Measurements from ENCODE around the gene CHD2.
"Not testable (repeated sequence)": the region's sequence is repeated elsewhere in the genome, so short reads cannot be mapped to it uniquely, and the experiment has no call there.

Gene CHD2

DNA sequence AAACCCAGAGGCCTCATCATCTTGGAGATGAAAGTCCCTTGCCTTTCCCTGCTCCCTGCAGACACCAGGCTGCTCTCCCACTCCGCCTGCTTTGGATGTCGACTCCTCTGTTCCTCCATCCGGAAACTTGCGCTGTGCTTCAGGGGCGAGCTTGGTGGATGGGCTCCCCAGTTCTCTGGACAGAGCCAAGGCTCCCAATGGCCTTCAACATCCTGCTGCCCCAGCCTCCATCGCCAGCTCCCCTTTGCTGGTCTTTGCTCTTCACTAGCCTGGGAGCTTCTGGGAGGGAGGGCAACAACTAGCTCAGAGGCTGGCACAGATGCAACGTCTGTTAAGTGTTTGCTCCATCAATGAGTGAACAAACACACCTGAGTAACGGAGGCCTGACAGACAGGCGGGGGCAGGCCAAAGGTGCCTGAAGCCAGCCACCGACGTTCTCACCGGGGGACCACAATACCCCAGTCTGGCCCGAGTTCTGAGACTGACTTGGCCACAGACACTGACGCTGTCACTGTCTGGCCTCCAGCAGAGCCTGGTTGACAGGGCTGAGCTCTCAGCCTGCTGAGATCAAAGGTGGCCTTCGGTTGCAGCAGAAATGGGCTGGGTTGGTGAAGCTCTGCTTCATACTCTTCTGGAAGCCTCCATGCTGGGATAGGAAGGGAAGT is 149.9 kb downstream of the CHD2 start:
- no peak for DNase-seq (ENCODE audit: low spot score)

DNA sequence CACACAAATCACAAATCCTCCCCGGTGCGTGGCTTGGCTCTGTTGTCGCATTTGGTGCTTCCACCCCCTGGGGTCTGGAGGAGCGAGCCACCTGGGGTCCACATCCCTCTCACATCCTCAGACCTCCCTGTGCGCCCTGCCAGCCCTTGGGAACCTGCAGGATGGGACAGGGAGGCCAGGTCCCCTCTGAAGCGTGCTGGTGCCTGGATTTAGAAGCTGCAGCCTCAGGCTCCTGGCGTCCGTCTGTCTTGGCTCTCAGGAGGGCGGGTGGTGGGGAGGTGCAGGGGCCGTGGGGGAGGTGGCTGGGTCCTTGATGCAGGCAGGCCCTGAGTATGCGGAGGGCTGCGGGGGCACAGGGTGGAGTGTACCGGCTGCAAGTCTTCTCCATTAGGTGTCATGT is 150.5 kb downstream of the CHD2 start:
- no peak for DNase-seq (ENCODE audit: low spot score)

DNA sequence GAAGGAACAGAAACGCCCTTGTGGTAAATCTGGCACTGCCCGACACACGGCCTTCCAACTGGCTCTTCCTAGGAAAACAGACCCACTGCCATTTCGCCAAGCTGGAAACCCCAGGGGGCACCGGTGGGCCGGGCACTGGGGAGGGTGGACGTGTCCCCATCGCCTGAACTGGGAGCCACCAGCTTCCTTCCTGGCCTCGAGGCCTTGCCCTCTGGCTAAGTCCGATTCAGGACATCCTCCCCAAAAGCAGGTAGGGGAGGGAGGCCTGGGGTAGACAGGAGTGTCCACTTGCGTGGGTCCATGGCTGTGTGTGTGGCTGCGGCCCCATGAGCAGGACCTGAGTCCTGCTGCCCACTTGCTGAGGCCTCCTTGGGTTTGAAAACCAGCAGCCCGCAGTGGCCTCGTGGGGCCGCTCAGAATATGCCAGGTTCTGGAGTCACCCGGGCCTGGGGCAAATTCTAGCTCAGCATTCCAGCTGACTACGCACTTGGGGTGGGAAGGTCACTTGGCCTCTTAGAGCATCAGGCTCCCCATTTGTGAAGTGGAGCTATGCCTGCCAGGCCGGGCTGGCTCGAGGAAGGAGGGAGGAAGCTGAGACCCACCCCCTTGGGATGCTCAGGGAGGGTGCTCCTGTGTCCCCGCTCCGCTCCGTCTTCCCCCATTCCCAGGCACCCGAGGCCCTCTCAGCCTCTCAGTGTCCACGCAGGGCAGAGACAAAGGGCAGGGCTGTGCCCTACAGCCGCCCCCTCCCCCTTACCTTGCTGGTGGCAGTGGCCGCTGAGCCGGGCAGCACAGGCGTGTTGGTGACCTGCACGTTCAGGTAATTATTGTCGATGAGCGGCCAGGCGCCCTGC is 151.3 kb downstream of the CHD2 start:
- no peak for DNase-seq (ENCODE audit: low spot score)

DNA sequence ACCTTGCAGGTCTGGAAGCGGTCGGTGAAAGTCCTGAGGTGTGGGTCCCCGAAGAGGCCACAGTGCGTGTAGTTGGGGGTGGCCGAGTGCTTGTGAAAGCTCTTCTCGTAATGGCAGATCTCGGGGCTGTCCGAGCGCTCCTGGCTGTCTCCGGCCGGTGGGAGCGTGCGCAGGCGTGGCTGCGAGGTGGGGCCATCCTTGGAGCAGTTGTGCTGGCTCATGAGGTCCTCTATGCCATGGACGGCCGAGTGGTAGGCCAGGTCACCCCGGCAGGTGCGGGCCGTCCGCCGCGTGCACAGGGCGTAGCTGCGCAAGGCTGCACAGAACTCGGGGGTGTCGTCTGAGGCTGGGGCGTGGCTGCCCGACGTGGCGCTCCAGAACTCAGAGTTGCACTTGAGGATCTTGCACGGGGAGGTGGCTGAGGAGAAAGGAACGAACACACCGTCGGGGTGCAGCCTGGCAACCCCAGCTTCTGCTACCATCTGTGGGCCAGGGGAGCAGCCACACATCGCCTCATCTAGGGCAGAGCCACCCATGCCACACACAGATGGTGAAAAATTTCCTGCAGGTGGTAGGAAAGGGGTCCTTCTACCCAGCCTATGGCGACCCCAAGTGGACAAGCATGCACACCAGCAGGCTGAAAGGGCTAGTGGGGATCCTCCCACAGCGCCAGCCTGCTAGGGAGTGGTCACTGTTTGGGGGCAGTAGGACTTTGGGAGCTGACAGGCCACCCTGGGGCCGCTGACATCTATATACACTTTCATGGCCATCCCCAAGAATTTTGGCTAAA is 152.2 kb downstream of the CHD2 start:
- DNase-seq (ENCODE audit: low spot score): no peak

DNA sequence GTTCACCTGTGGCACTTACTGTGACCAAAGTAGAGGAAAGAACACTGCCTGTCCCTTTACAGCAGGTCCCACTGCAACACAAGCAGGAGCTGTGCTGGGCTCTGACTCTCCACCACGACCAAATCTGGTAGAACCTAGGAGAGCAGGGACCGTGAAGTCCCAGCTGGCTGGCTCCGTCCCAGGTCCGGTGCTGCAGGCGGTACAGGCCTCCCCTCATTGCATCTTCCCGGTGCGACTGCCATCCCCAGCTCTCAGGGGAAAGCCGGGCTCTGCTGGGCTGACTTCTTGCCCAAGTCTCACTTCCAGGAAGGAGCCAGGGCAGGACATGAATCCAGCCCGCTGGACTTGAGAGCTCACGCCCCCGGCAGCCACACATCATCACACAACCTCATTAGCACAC is 155.1 kb downstream of the CHD2 start:
- no peak for DNase-seq (ENCODE audit: low spot score)

DNA sequence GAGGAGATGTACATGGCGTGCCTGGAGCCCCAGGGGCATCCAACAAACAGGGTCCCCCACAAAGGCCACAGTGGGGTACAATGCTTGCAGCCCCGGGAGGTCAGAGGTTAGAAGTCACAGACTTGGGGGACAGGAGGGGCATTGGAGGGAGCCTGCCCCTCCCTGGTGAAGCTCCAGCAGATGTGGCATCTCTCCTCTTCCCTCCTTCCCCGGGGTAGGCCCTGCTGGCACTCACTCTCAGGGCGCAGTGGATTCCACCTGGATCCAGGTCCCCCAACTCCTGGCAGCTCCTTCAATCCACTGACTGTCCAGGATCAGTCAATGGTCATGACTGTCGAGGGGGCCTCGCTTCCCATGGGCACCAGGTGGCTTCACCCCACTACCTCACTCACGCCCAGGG is 156.7 kb downstream of the CHD2 start:
- no peak for DNase-seq (ENCODE audit: low spot score)

DNA sequence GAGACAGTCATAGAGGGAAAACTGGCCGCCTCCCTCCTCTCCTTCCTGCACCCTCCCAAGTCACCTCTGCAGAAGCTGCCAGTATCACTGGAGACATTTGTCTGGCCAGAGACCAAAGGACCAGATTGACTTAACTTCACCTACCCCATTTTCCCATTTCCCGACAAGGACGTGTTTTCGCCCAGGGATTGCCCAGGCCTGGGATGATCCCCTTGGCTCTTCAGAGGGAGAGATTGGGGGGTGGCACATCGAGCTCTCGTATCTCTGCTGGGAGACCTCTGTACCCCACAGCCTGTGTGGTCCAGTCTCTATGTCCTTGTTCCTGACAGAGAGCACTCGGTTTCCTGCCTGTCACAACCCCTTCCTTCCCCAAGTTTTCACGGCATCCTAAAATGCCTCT is 157.5 kb downstream of the CHD2 start:
- DNase-seq (ENCODE audit: low spot score): no peak

DNA sequence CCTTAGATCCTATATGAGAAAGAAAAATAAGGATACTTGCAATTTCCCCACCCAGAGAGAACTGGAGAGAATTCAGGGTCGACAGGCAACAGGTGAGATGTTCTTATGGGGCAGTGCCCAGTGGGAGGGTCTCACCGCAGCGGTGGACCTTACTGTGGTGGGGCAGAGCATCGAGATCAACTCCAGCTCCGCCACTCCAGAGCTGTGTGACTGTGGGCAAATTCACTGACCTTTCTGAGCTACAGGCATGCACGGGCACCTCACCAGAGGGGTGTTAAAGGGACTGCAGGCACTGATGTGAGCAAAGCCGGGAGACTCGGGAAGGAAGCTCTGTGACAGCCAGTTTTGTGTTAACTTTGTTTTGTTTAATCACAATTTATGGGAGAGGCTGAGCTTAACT is 158.0 kb downstream of the CHD2 start:
- DNase-seq (ENCODE audit: low spot score): no peak

DNA sequence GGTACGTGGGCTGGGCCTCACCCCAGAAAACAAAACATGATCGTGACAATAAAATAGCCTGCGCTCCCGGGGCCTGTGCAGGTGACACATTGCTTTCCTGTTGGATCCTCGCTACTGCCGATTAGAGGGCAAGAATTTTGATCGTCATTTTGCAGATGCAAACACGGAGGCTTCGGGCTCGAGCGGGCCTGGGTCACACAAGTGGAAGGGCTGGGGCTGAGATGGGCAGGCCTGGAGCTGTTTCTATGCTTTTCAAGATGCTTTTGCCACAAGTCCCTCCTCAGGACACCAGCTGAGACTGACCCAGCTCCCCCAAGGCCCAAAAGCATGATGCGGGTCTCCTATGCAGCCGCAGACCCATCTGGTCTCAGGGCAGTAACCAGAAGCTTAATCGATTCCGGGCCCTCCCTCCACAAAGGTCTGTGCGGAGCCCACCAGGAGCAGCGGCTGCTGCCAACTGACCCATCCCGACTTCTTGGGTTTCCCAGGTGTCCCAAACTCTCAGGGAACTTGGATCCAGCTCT is 158.8 kb downstream of the CHD2 start:
- DNase-seq (ENCODE audit: low spot score): no peak

DNA sequence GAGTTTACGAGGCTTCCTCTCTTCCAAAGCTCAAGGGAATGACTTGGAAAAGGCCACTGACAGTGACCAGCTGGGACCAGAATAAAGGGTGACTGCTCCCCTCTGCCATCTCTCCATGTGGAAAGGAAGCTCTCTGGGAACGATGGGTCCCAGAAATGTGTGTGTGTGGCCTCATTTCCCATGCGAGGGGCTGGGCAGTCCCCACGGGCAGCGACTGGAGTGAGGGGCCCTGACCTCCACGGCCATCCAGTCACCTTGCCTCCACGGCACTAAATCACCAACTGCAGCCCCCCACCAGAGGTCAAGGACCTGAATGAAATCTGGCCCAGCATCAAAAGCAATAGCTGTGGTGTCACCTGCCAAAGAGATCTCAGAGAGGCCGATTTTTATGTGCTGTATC is 159.3 kb downstream of the CHD2 start:
- DNase-seq (ENCODE audit: low spot score): no peak

DNA sequence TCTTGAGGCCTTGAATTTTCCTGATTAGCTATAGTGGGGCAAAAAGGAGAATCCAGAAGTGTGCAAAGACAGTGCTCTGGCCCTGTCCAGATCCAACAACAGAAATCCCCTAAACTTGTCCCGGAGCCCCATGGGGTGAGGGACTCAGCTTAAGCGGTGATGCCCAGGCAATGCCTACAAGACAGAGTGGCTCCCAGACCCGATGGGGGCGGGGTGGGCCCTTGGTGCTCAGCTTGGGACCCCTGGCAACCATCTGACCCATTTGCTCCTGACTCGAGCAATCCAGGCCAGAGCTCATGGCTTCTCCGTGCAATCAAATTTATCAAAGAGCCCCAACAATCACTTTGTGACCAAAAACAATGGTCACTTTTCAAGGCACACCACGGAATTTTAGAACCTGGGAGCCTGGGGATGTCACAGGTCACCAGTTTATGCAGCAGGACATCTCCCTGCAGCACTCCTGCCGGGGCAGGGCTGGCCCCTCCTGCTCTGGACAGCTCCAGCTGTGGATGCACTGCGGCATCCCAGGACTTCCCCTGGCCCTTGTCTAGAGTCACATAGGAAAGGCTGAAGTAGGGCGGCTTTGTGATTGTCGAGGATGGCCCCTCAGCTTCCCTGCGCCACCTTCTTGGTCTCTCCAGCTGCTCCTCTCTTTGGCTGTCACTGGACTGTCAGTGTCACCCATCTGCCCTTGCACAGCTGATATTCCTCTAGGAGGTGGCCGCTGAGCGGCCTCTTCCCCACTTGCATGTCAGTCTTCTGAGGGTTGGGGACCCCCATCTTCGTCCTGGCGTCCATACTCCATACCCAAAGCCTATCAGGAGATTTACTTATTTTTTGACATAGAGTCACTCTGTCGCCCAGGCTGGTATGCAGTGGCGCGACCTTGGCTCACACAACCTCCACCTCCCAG is 160.5 kb downstream of the CHD2 start:
- no peak for DNase-seq (ENCODE audit: low spot score)

DNA sequence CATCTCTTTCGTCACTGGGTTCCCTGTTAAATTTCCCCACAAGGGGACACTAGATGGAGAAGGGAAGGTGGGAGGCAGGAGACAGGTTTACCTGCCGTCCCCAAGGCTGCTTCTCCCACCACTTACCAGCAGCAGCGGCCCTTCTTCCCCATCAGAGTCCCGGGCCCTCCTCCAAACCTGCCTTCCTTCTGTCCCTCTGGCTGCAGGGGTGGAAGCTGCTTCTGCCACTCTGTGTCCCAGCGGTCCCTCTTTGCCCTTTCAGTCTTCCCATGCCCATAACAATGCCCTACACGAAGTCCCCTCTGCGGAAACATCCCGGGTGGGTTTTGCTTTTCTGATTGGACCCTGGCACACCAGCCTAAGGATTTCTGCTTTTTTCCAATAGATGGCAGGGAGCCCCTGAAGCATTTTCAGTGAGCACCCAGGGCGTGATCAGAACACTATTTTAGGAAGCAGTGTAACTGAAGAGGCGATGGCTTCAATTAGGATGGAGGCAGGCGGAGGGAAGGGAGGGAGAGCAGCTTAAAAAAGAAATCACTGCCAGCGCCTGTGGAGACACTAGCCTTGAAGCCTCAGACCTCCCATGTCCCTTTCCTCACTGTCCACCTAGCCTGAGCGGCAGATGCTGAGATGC is 162.6 kb downstream of the CHD2 start:
- DNase-seq (ENCODE audit: low spot score): not testable (repeated sequence)

DNA sequence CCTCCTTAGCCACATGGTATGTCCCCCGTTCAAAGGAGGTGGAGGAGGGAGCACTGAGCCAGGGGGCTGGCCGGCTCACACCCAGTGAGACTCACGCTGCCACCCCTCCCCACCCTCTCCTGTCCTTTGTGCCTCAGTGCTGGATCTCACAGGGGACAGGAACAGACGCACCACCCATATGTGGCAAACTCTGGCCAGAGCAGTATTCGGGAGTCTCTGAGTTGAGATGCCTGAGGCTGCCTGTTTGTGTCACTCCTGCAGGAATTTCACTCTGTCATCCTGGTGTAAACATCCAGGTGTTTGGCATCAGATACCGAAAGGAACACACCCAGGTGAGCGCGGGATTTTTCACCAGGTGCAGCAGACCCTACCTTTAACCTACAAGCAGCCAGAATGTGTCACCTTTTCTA is 163.1 kb downstream of the CHD2 start:
- DNase-seq (ENCODE audit: low spot score): no peak

DNA sequence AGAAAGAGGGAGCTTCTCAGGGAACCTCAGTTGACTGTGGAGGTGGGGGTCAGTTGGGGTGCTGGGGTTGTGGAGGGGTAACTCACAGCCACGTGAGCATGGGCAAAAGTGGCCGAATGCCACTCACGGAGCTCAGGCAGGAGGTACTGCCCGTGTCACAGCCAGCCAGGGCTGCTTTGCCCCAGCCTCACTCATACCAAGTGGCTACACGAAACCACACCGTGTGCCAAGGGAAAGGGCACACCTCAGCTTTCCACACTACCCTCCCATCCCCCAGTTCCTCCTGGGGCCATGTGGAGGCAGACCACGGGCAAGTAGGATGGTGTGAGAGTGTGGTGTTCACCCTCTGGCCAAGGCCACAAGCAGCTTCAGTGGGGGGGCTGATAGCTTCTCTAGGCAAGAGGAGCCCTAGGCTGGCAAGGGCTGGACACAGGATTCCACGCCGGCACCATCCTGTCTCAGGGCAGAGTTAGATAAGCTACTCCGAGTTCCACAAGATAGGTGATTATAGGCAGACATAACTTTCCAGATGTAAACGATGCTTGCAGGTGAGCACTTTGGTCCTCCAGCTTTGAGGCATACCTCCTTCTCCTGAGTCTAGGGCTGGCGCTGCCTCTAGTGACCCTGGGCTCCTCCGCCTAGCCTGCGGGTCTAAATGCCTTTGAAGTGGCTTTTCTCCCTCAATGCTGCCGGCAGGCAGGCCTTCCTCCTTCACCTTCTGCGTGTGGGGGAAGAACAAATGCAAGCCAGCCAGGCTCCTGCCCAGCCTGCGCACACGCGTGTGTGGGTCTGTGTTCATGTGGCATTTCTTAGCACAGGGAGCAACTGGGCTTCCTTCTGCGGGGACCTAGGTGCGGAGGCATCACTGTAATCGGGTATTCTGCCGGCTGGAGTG is 163.9 kb downstream of the CHD2 start:
- no peak for DNase-seq (ENCODE audit: low spot score)

DNA sequence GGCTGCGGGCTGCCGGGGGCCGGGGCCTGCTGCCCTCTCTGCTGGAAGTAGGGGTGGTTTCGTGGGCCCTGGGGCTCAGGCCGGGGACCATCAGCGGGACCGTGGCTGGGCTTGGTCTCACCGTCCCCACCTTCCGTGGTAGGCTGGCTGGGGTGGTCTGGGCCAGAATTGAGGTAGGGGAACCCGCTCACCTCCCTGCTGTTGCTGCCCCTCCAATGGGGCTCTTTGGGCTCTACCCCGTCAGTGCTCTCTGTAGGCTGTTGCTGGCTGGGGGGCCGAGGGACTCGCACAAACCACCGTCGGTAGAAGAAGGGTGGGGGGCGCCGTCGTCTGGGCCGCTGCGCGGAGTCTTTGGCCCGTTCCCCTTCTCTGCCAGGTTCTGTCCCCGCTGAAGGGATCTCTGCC is 165.5 kb downstream of the CHD2 start:
- no peak for DNase-seq (ENCODE audit: low spot score)

DNA sequence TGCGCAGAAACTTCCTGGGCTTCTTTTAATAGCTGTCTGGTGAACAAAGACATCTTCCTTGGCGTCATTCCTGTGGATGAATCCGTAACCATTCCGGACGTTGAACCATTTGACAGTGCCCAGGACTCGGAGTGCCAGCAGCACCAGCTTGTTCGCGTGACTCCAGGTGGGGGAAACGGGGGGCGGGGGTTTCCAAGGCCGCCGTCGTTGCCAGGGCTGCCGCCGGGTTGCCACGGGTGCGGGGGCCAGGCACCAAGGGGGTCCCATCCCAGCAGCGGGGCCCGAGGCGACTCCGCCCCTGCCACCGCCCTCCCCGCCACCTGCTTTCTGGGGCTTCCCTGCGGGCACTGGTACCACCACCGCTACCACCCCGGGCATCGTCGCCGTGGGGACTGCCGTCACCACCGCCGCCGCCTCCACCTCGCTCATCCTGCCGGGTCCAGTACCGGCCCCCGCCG is 166.1 kb downstream of the CHD2 start:
- no peak for DNase-seq (ENCODE audit: low spot score)

DNA sequence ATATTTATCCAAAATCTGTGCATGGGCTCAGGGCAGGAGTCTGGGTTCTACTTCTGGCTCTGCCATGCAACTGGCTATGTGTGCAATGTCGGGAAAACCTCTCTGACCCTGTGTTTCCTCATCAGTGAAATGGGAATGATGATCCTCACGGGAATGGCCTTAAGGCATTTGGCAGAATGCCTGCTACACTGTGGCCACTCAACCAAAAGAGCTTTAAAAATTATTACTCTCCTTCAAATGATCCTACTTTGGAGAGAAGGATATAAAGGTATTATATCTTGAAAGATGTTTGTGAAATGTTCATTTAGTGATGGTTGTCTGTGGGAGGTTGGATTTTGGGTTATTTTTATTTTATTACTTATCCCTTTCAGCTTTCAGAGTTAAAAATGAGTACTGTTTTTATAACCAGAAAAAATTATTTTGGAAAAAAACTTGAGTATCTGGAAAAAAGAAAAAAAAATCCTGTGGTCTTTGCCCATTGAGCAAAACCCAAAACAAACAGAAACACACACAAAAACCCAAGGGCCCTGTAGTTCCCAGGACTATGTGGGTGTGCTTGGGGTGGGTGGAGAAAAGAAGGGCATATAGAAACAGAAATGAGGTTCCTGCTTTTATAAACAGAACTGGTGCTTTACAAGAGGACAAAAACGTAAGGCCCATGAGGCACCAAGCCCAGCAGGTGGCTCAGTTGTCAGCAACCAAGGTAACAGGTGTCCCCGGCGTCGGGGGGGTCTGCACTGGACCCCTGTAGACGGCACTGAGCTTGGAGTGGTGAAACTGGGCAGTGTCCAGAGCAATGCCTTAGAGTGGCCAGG is 166.9 kb downstream of the CHD2 start:
- no peak for DNase-seq (ENCODE audit: low spot score)

DNA sequence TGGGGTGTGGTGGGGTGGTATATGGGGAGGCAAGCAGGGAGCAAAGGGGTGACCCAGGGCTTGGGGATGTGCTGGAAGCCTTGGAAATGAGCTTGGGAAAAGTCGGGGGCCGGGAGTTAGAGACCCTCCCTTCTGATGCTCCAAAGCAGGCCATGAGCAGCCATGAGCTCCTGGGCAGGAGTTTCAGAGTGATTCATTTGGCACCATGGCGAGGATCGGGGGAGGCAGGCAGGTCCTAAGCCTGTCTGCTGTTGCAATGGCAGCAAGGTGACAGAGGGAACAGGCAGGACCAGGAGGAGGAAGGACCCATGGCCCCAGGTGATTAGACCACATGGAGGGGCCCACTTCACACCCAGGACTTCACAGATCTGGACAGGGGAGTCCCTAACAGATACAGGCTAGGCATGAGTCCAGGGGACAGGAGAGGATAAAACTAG is 167.5 kb downstream of the CHD2 start:
- DNase-seq (ENCODE audit: low spot score): no peak
